K562 (cell line): ENCODE results near the gene OR8B12. TPM values are rescaled to one million over a fixed set of nuclear protein-coding genes. Genes with fewer than 3 reads are reported as not detected.

Experiments used
- ATAC-seq: fragments of 200-7000 bp; cut with Tn5 transposase; 3 replicates; pipeline ENCODE4 v1.9.1; 2020; ENCODE audit warnings: moderate library complexity
- BruUV-seq: library from RNA; stranded (reverse); fragments of 400-500 nt; replicated peaks from 2 replicates; lab custom pipeline; 2021; lab: Mats Ljungman, UMichigan
- CTCF ChIA-PET: fragments of 300-600 bp; formaldehyde crosslinking; extraction: SDS; loops from one replicate; lab custom pipeline; 2021; ENCODE audit warnings: low intra/inter-chr PET ratio; lab: Yijun Ruan, JAX
- POLR2A ChIA-PET: fragments of 300-600, 350-650 bp; sonication (Branson Sonifier 250); formaldehyde crosslinking; extraction: SDS; loops from one replicate; lab custom pipeline; 2021; ENCODE audit warnings: antibody characterized with exemption, inconsistent platforms; lab: Yijun Ruan, JAX
- DNase-seq, 4 experiments: peaks; one replicate each; pipeline versions ENCODE4 v3.0.0 to v3.0.0-alpha.2; 2011 to 2018; ENCODE audit warnings: low spot score in 3 of 4, mixed read lengths in 3 of 4; ENCODE audit errors: extremely low read depth in 1 of 4
- FAIRE-seq: peaks from 2 replicates; lab custom pipeline; 2011; peaks lifted over from hg19 to GRCh38; lab: Jason Lieb, UNC
- H2AFZ ChIP-seq: 2 replicates; pipeline ENCODE4 v1.6.0; 2011; ENCODE audit warnings: low read depth, low read length, control low read depth, inconsistent platforms
- H3K27ac ChIP-seq: fragments of 200-600 bp; 3 replicates; pipeline ENCODE4 v1.8.0; 2011; ENCODE audit warnings: low read depth, mild to moderate bottlenecking, control low read depth, inconsistent platforms, low read length, moderate library complexity, mixed read lengths; ENCODE audit errors: extremely low read depth
- H3K27me3 ChIP-seq, 2 experiments: fragments of 300-600 bp in 1 of 2; 2 replicates in 1 of 2; 3 replicates in 1 of 2; pipeline versions ENCODE4 v1.6.0 to v1.8.0; 2011; ENCODE audit warnings: inconsistent platforms in 2 of 2, low read length in 2 of 2, mild to moderate bottlenecking in 1 of 2, mixed read lengths in 1 of 2, moderate library complexity in 1 of 2; ENCODE audit not compliant: control insufficient read depth in 2 of 2, insufficient read depth in 2 of 2
- H3K36me3 ChIP-seq: fragments of 300-600 bp; 3 replicates; pipeline ENCODE4 v1.8.0; 2011; ENCODE audit warnings: mild to moderate bottlenecking, low read length, inconsistent platforms; ENCODE audit not compliant: control insufficient read depth, insufficient read depth
- H3K4me1 ChIP-seq, 2 experiments: fragments of 200-600 bp in 1 of 2; replicated peaks in 1 of 2; 2 replicates in 1 of 2; 3 replicates in 1 of 2; pipeline versions ENCODE4 v1.5.1 to v1.8.0; 2011; ENCODE audit warnings: inconsistent platforms in 2 of 2, low read length in 2 of 2, mild to moderate bottlenecking in 1 of 2, mixed read lengths in 1 of 2, moderate library complexity in 1 of 2; ENCODE audit not compliant: control insufficient read depth in 2 of 2, insufficient read depth in 2 of 2
- H3K4me2 ChIP-seq: 2 replicates; pipeline ENCODE4 v1.6.1; 2011; ENCODE audit warnings: low read length, control low read depth, inconsistent platforms, mixed read lengths; ENCODE audit not compliant: insufficient read depth
- H3K4me3 ChIP-seq: fragments of 200-600 bp; sonication (generic), shearing (Covaris generic); 2 replicates; pipeline ENCODE4 v1.5.1; 2016; ENCODE audit warnings: control low read depth, inconsistent platforms
- H3K79me2 ChIP-seq: fragments of 200-600 bp; 3 replicates; pipeline ENCODE4 v1.8.0; 2011; ENCODE audit warnings: low read length, inconsistent platforms; ENCODE audit not compliant: control insufficient read depth, insufficient read depth
- H3K9ac ChIP-seq, 2 experiments: 2 replicates each; pipeline versions ENCODE4 v1.6.0 to v1.6.1; 2011; ENCODE audit warnings: low read depth in 2 of 2, low read length in 2 of 2, control low read depth in 1 of 2, inconsistent platforms in 1 of 2, mild to moderate bottlenecking in 1 of 2, mixed read lengths in 1 of 2; ENCODE audit not compliant: insufficient read depth in 1 of 2
- H3K9me1 ChIP-seq: one replicate; pipeline ENCODE4 v1.6.0; 2011; ENCODE audit warnings: inconsistent platforms, mild to moderate bottlenecking, low read length, moderate library complexity; ENCODE audit not compliant: control insufficient read depth, insufficient read depth
- H3K9me3 ChIP-seq: replicated peaks from 2 replicates; pipeline ENCODE4 v1.5.1; 2011; ENCODE audit warnings: low read depth, low read length, inconsistent platforms; ENCODE audit not compliant: control insufficient read depth, insufficient read depth
- H4K20me1 ChIP-seq: replicated peaks from 2 replicates; pipeline ENCODE4 v1.6.1; 2011; ENCODE audit warnings: low read length, inconsistent platforms, mixed read lengths; ENCODE audit not compliant: control insufficient read depth, insufficient read depth
- ATF3 ChIP-seq, 2 experiments: fragments of 450-650 bp in 1 of 2; sonication (generic) in 1 of 2; formaldehyde crosslinking in 1 of 2; IDR thresholded peaks in 1 of 2; conservative IDR thresholded peaks in 1 of 2; 2 replicates each; pipeline versions ENCODE4 v1.6.1 to v1.8.1; 2016 to 2023; ENCODE audit warnings: mild to moderate bottlenecking in 2 of 2, moderate library complexity in 2 of 2, inconsistent platforms in 1 of 2, missing genetic modification reagents in 1 of 2
- CBX2 ChIP-seq: fragments of 200-600 bp; sonication (generic); IDR thresholded peaks from one replicate; pipeline ENCODE4 v1.6.1; 2012; ENCODE audit warnings: mild to moderate bottlenecking, low read length, inconsistent platforms; ENCODE audit not compliant: insufficient read depth, poor library complexity, severe bottlenecking
- ETV1 ChIP-seq: fragments of 450-650 bp; conservative IDR thresholded peaks from 2 replicates; pipeline ENCODE4 v1.6.1; 2016; ENCODE audit warnings: missing genetic modification characterization, control low read depth, low read depth, missing compliant biosample characterization
- GTF2F1 ChIP-seq: IDR thresholded peaks from 2 replicates; pipeline ENCODE4 v1.6.1; 2011; ENCODE audit warnings: low read depth, low read length, improper control_type of control experiment
- POLR3G ChIP-seq: IDR thresholded peaks from 2 replicates; pipeline ENCODE4 v1.6.1; 2011; ENCODE audit not compliant: insufficient read length, insufficient replicate concordance; ENCODE audit errors: extremely low read depth
- SMARCC2 ChIP-seq: fragments of 450-650 bp; IDR thresholded peaks from 2 replicates; pipeline ENCODE4 v1.6.1; 2017; ENCODE audit warnings: antibody characterized with exemption, moderate library complexity, mild to moderate bottlenecking, low read depth
- SRSF9 ChIP-seq: fragments of 200-400 bp; formaldehyde crosslinking; IDR thresholded peaks from 2 replicates; pipeline ENCODE4 v1.6.1; 2017; ENCODE audit warnings: low read depth, low read length, borderline replicate concordance
- TAF1 ChIP-seq: IDR thresholded peaks from 2 replicates; pipeline ENCODE4 v1.6.1; 2011; ENCODE audit warnings: mild to moderate bottlenecking, low read length, moderate library complexity; ENCODE audit not compliant: insufficient read depth, control insufficient read depth, severe bottlenecking; ENCODE audit errors: extremely low read depth
- ZBTB8A ChIP-seq: fragments of 450-650 bp; IDR thresholded peaks from 2 replicates; pipeline ENCODE4 v1.6.1; 2018; ENCODE audit warnings: mild to moderate bottlenecking, moderate library complexity; ENCODE audit not compliant: partially characterized antibody
- ZNF133 ChIP-seq: fragments of 250-450 bp; sonication (Bioruptor Pico); IDR thresholded peaks from 2 replicates; pipeline ENCODE4 v1.4.0; 2020; ENCODE audit warnings: mild to moderate bottlenecking
- ZNF518B ChIP-seq: fragments of 250-450 bp; sonication (Bioruptor Pico); IDR thresholded peaks from 2 replicates; pipeline ENCODE4 v1.5.0; 2021; ENCODE audit warnings: mild to moderate bottlenecking, moderate library complexity
- ZNF644 ChIP-seq: fragments of 200-800 bp; sonication (Bioruptor generic); IDR thresholded peaks from 2 replicates; pipeline ENCODE4 v1.6.1; 2016; ENCODE audit warnings: low read depth, missing genetic modification characterization, missing compliant biosample characterization
- ZNF778 ChIP-seq: fragments of 450-650 bp; formaldehyde crosslinking; IDR thresholded peaks from 2 replicates; pipeline ENCODE4 v1.4.0; 2020; ENCODE audit warnings: mild to moderate bottlenecking, moderate library complexity
- WGBS: fragments of 100-300 bp; shearing (Covaris generic); methylation state at CpG from one replicate; pipeline ENCODE4 v1.1.6; 2016; ENCODE audit warnings: low coverage, mixed read lengths; ENCODE audit not compliant: insufficient coverage; ENCODE audit errors: missing lambda C conversion rate; 5-methylcytosine and 5-hydroxymethylcytosine counted together
- in situ Hi-C: fragments of 300-500 bp; cut with MboI; formaldehyde crosslinking; loops from 4 replicates; pipeline ENCODE4 v1.15.0; 2018; ENCODE audit warnings: inconsistent platforms, mixed read lengths
- intact Hi-C: fragments of 100-400 bp; cut with micrococcal nuclease; formaldehyde crosslinking; loops from 2 replicates; pipeline ENCODE4 v1.14.2; 2022
- polyA plus RNA-seq, 8 experiments: library from polyadenylated mRNA; depleted of rRNA in 4 of 8; stranded (reverse) in 5 of 8; unstranded in 3 of 8; fragments of >200 nt; fragmentation: Nextera tagmentation in 2 of 8; fragmentation: Illumina TruSeq in 1 of 8; extraction: Ambion mirVana in 2 of 8; extraction: Trizol in 1 of 8; gene quantifications; 2 replicates each; pipeline versions ENCODE4 v1.2.1 to v1.2.3, GENCODE V29; 2011 to 2014; ENCODE audit warnings: inconsistent platforms in 1 of 8, missing spikeins in 1 of 8
- total RNA-seq, 7 experiments: library from RNA; depleted of rRNA in 6 of 7; stranded (reverse); fragments of >200 nt in 6 of 7; fragmentation: Illumina TruSeq in 2 of 7; extraction: Trizol in 2 of 7; gene quantifications; 2 replicates each; pipeline versions ENCODE4 v1.2.1 to v1.2.3, GENCODE V29; 2011 to 2021; ENCODE audit warnings: low replicate concordance in 1 of 7

Gene OR8B12
- total and polyA plus RNA-seq, 9 of the 15 experiments (the other 6 are each of a cell fraction or from before 2014, with no cell fraction given): 0.06 TPM; not detected in 8

GRCh38 chr11:124493016-124493655 lies 50.3 kb downstream of the OR8B12 start:
- no peaks in the 10 kb centered on the region; a peak in 1 of 5 replicates for H3K27me3 ChIP-seq
- H3K4me2 ChIP-seq: no peak overlapping the region
- H2AFZ ChIP-seq: no peak overlapping the region
- ATAC-seq: no peak
- intact Hi-C loops: no loop called here
- H3K36me3 ChIP-seq: no peaks in the 10 kb centered on the region
- DNase-seq: no peak
- no peak for TF ChIP-seq GTF2F1
- no peak for TF ChIP-seq TAF1
- TF ChIP-seq ZNF644 (tag): no peak
- no peak for TF ChIP-seq ZNF518B (CRISPR knock-in tag)
- no peak for TF ChIP-seq ZBTB8A
- TF ChIP-seq CBX2: no peak
- TF ChIP-seq POLR3G: no peak
- TF ChIP-seq ETV1: no peak
- no peak for TF ChIP-seq ZNF778 (CRISPR knock-in tag)
- no peak for TF ChIP-seq SMARCC2
- TF ChIP-seq SRSF9: no peak
- no peak for TF ChIP-seq ZNF133 (CRISPR knock-in tag)
- no peak for TF ChIP-seq ATF3 (IDR thresholded peaks at IDR 0.05)
- no peak for TF ChIP-seq ATF3 (CRISPR knock-in tag; conservative IDR thresholded peaks at IDR 0.05)
- H3K9me3 ChIP-seq: no peaks in the 10 kb centered on the region
- in situ Hi-C loops: no loop called here
- ChIA-PET POLR2A (no interaction called here), CTCF (no interaction called here)
- H4K20me1 ChIP-seq: no peaks in the 10 kb centered on the region
- 41% methylated on average over 4 of the region's 4 CpGs for WGBS
- no peak for FAIRE-seq
- H3K27ac ChIP-seq: no peak overlapping the region
- BruUV-seq: no TSS peak
- H3K9me1 ChIP-seq: no peaks in the 10 kb centered on the region
- H3K4me3 ChIP-seq: no peak overlapping the region
- H3K9ac ChIP-seq: no peak overlapping the region
- H3K79me2 ChIP-seq: no peaks in the 10 kb centered on the region
- no peaks in the 10 kb centered on the region; a peak in 1 of 5 replicates for H3K4me1 ChIP-seq
